ENCODE results near the gene SOX9. TPM values are rescaled to one million over a fixed set of nuclear protein-coding genes. Genes with fewer than 3 reads are reported as not detected.

SOX9 gene
- total and polyA plus RNA-seq, 8 donors = 6.6 to 81.5 (median 60.1) TPM

DNA sequence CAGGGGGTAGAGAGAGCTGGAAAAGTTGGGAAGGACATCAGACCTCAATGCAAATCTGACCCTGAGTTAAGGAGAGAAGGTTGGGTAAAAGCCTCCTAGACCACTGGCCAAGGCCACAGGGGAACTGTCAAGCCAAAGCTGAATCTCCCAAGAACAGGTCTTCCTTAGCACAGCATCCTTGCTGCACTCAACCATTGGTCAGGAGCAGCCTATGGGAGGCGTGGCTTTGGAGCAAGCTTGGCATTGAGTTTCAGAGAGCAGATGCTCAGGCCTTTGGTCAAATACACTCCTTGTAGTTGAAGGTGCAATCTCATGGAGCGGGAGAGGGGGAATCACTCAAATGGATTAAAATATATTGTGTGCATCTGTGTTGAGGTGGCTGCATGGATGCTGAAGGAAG lies 21.8 kb downstream of the SOX9 start:
- no peaks in the 10 kb centered on the region for H3K9me3 ChIP-seq
- no peaks in the 10 kb centered on the region for H3K4me1 ChIP-seq
- no peak for ATAC-seq
- no peaks in the 10 kb centered on the region for H3K27me3 ChIP-seq
- TF ChIP-seq, protein P1, sequence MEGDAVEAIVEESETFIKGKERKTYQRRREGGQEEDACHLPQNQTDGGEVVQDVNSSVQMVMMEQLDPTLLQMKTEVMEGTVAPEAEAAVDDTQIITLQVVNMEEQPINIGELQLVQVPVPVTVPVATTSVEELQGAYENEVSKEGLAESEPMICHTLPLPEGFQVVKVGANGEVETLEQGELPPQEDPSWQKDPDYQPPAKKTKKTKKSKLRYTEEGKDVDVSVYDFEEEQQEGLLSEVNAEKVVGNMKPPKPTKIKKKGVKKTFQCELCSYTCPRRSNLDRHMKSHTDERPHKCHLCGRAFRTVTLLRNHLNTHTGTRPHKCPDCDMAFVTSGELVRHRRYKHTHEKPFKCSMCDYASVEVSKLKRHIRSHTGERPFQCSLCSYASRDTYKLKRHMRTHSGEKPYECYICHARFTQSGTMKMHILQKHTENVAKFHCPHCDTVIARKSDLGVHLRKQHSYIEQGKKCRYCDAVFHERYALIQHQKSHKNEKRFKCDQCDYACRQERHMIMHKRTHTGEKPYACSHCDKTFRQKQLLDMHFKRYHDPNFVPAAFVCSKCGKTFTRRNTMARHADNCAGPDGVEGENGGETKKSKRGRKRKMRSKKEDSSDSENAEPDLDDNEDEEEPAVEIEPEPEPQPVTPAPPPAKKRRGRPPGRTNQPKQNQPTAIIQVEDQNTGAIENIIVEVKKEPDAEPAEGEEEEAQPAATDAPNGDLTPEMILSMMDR (IDR thresholded peaks at IDR 0.05) = no peak
- H3K4me3 ChIP-seq = no peak overlapping the region
- no peak for DNase-seq
- no peak overlapping the region for H3K27ac ChIP-seq
- no peaks in the 10 kb centered on the region for H3K36me3 ChIP-seq
- intact Hi-C loops (cut with DNase I) = no loop called here

DNA sequence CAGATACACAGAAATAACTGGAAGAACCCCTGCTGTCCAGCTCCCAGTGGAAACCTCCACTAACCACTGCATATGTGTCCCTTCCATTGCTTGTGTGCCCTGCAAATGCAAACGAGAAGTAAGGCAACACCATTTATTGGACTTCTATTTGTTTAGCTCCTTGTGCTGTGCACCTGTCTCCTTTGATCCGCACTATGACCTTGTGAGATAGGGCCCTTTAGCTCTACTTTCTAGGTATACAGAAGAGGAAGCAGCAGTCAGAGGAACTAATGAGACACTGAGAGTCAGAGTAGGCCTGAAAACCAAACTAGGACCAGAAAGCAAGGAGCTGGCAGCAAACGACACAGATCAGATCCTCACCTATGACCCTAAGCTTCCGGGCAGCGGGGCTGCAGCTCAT lies 22.4 kb downstream of the SOX9 start:
- H3K9me3 ChIP-seq = no peaks in the 10 kb centered on the region
- intact Hi-C loops (cut with DNase I) = no loop called here
- ATAC-seq (no peak), DNase-seq (no peak)
- H3K4me1 ChIP-seq = no peaks in the 10 kb centered on the region
- H3K4me3 ChIP-seq = no peak overlapping the region
- H3K27me3 ChIP-seq = no peaks in the 10 kb centered on the region
- no peak overlapping the region for H3K27ac ChIP-seq
- H3K36me3 ChIP-seq = no peaks in the 10 kb centered on the region
- TF ChIP-seq, protein P1 (IDR thresholded peaks at IDR 0.05) = no peak

DNA sequence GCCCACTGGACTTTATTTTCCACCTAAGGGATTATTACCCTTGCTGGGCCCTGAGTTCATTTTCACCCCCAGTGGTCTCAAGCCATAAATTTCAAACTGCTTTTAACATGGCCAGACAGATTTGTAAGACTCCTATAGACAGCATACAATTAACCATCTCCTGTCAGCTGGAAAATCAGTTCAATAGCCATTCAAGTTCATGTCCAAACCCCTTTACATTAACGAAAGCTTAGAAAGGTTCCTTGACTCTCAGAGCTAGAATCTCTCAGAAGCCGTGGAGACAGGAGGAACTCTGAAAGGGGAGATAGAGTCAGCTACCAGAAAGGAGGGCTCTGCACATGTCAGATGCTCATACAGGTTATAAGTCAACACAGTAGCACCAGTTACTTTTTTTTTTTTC lies 23.3 kb downstream of the SOX9 start:
- H3K4me3 ChIP-seq = no peak overlapping the region
- TF ChIP-seq, protein P1 (IDR thresholded peaks at IDR 0.05) = no peak
- no peaks in the 10 kb centered on the region for H3K9me3 ChIP-seq
- no peak for ATAC-seq
- H3K4me1 ChIP-seq = no peaks in the 10 kb centered on the region
- H3K27ac ChIP-seq = no peak overlapping the region
- no peaks in the 10 kb centered on the region for H3K27me3 ChIP-seq
- intact Hi-C loops (cut with DNase I) = no loop called here
- H3K36me3 ChIP-seq = no peaks in the 10 kb centered on the region
- DNase-seq = no peak

DNA sequence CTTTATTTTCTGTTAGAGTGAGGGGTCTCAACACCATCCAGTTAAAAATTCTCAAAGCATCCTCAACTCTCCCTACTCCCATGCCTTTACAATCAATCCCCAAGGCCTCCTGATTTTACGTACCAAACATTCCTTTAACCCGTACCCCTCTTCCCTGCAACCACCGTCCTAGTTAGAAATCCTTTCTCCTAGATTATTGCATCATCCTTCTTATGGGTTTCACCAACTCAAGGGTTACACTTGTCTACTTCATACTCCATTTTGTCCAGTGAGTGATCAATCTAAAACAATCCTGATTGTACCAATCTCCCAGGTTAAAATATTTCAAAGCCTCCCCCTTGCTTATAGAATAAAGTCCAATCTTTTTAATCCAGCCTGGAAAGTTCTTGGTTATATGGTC lies 24.7 kb downstream of the SOX9 start:
- no peaks in the 10 kb centered on the region for H3K27me3 ChIP-seq
- no peaks in the 10 kb centered on the region for H3K9me3 ChIP-seq
- H3K27ac ChIP-seq = no peak overlapping the region
- H3K36me3 ChIP-seq = no peaks in the 10 kb centered on the region
- ATAC-seq (no peak), DNase-seq (no peak)
- intact Hi-C loops (cut with DNase I) = no loop called here
- H3K4me3 ChIP-seq = no peak overlapping the region
- TF ChIP-seq, protein P1 (IDR thresholded peaks at IDR 0.05) = no peak
- no peaks in the 10 kb centered on the region for H3K4me1 ChIP-seq

DNA sequence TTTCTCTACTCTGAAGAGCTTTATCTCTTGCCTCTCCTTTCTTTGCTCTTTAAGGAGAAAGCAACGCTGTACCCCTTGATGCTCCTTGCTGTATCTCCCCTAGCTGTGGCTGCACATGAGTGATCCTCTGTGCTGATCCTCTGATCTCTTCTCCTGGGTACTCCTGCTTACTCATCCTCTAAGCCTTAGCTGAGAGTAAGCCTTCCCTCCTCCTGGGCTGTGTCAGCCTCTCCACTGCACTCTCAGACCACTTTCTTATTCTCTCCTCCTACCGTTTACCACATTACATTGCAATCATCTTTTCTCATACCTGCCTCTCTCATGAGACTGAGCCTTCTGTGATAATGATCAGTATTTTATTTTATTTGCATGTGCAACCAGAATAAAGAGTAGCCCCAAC lies 25.1 kb downstream of the SOX9 start:
- Histone ChIP-seq H3K9me3 (no peaks in the 10 kb centered on the region), H3K27ac (no peak overlapping the region), H3K27me3 (no peaks in the 10 kb centered on the region), H3K4me1 (no peaks in the 10 kb centered on the region), H3K36me3 (no peaks in the 10 kb centered on the region), H3K4me3 (no peak overlapping the region)
- DNase-seq (no peak), ATAC-seq (peak; percentile 33)
- TF ChIP-seq, protein P1 (IDR thresholded peaks at IDR 0.05) = no peak
- intact Hi-C loops (cut with DNase I) = no loop called here
